ENCODE data around the gene ZNF664.

Gene ZNF664
- long read RNA-seq, donor 1, full-length matches to known transcripts: 43 of 80 reads
- long read RNA-seq, donor 1, partial matches to known transcripts: 28 of 80 reads
- long read RNA-seq, donor 1, other reads (novel, unspliced or antisense): 9 of 80 reads
- long read RNA-seq, donor 2, full-length matches to known transcripts: 20 of 25 reads
- long read RNA-seq, donor 2, partial matches to known transcripts: 5 of 25 reads
- long read RNA-seq, donor 2, other reads (novel, unspliced or antisense): 0 of 25 reads
- long read RNA-seq, donor 3, full-length matches to known transcripts: 16 of 21 reads
- long read RNA-seq, donor 3, partial matches to known transcripts: 0 of 21 reads
- long read RNA-seq, donor 3, other reads (novel, unspliced or antisense): 5 of 21 reads
- long read RNA-seq, donor 4, full-length matches to known transcripts: 34 of 63 reads
- long read RNA-seq, donor 4, partial matches to known transcripts: 18 of 63 reads
- long read RNA-seq, donor 4, other reads (novel, unspliced or antisense): 11 of 63 reads
- long read RNA-seq, donor 5, full-length matches to known transcripts: 37 of 69 reads
- long read RNA-seq, donor 5, partial matches to known transcripts: 32 of 69 reads
- long read RNA-seq, donor 5, other reads (novel, unspliced or antisense): 0 of 69 reads
- long read RNA-seq, donor 6, full-length matches to known transcripts: 38 of 62 reads
- long read RNA-seq, donor 6, partial matches to known transcripts: 10 of 62 reads
- long read RNA-seq, donor 6, other reads (novel, unspliced or antisense): 14 of 62 reads
- long read RNA-seq, donor 7, full-length matches to known transcripts: 43 of 88 reads
- long read RNA-seq, donor 7, partial matches to known transcripts: 22 of 88 reads
- long read RNA-seq, donor 7, other reads (novel, unspliced or antisense): 23 of 88 reads
- long read RNA-seq, donor 8, full-length matches to known transcripts: 30 of 53 reads
- long read RNA-seq, donor 8, partial matches to known transcripts: 14 of 53 reads
- long read RNA-seq, donor 8, other reads (novel, unspliced or antisense): 9 of 53 reads

GRCh38 chr12:123972457-123973401, at the start of gene ZNF664, which contains the start of gene CCDC92:
TSS of gene ZNF664 (plus strand) at chr12:123973215. CDS start at chr12:124012145, 38,930 bp downstream.
TSS of gene CCDC92 (minus strand) at chr12:123972831. CDS start at chr12:123944305, 28,526 bp downstream.
- DNase-seq: peak; percentile 76

- DNase-seq: no peak
These were observed 49.1 kb upstream of the ZNF664 start for GRCh38 chr12:123923927-123924326.

- DNase-seq: no peak
These were observed 48.5 kb upstream of the ZNF664 start for GRCh38 chr12:123924539-123924938.

DNA sequence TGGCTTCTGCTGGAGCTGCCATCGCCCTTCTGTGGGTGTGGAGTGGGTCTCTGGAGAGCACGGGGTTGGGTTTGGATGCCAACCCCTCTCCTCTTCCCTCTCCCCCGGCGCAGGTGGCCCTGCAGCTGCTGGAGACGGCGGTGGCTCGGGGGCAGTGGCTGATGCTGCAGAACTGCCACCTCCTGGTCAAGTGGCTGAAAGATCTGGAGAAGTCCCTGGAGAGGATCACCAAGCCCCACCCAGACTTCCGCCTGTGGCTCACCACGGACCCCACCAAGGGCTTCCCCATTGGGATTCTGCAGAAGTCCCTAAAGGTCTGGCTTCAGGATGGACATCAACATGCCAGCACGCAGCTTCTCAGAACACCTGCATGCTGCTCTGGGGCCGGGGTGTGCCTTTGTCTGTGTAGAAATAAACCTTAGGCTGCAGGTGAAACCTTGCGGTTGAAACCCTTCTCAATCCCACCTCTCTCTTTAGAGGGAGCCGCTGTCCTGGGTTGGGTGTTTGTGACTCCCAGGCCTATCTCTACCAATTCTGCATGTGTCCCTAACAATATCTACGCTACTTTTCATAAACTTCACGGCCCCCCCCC, 44.6 kb upstream of the ZNF664 start:
- DNase-seq: no peak

- DNase-seq: no peak
These were observed 44.1 kb upstream of the ZNF664 start for GRCh38 chr12:123928897-123929296.

DNA sequence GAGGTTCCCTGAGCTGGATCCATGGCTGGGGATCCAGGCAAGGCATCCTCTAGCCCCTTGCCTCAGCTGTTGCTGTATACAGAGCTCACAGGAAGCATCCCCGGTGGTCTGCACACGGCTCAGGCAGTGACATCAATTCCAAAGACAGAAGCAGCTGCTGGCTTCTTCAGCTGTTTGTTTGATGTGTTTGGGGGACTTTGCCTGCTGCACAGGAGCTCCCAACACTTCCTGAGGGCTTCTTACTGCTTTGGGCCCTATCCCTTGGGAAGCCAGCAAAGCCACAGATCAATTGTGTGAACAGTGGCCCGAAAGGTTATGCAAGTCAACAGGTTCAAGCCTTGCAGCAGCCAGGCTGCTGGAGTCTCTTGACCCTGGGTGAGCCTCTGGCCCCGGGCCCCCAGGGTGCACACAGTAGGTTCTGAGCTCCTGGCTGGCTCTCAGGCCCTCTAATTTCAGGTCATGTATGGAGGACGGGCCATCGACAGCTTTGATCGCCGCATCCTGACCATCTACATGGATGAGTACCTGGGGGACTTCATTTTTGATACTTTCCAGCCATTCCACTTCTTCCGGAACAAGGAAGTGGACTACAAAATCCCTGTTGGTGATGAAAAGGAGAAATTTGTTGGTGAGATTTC, 43.0 kb upstream of the ZNF664 start:
- DNase-seq: no peak

GRCh38 chr12:123931686-123932321, 41.2 kb upstream of the ZNF664 start:
- DNase-seq: no peak

- no peak for DNase-seq
These were observed 39.8 kb upstream of the ZNF664 start for GRCh38 chr12:123933214-123933613.

GRCh38 chr12:123934016-123934620, 38.9 kb upstream of the ZNF664 start:
- no peak for DNase-seq

DNA sequence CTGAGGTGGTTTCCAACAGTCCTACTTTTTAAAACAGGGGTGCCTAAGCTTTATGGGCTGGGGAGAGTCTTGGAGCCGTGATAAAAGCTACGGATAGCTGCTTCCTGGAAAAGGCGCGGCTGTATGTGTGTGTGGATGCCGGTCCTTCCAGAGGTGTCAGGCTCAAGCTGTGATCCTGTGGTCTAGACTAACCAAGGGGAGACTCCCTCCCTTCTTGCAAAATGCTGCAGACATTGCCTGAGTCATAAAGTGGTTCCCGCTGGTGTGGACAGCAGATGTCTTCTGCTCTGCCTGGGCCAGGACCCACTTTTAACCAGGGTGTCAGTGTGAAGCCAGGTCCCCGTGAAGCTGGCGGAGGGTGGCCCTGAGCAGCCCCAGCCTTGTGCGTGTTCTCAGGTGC, 38.2 kb upstream of the ZNF664 start:
- DNase-seq: no peak

DNA sequence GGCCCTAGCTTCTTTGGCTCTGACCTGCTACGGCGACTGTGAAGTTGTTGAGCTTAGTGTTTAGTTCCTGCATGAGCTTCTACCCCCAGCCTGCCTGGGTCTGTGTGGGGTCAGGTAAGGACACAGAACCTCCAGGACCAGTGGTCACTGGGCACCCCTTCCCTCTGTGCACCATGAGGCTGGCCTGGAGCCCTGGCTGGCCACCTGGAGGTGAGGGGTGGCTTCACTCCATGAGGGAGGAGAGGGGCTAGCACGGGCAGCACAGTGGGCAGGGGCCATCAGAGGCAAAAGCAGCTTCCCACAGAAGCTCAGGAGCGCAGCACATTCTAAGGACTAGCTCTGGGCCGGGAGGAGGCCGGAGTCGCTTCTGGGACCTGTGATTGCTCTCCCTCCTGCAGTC, 37.1 kb upstream of the ZNF664 start:
- no peak for DNase-seq

DNA sequence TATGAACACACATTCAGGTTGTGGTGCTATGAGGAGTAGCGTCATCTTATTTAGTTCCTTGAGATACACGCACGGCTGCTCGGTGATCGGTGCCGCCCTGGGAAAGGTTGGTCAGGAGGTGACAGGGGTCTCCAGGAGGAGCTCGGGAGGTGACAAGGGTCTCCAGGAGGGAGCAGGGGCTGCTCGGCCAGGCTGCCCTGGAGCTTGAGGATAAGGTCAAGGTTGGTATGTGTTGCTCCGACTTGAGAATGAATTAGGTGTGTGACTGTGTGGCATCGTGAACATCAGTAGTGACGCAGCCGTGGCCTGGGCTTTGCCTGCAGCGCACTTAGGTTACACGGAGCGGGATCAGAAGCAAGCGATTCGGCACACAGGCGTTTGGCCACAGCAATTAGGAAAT, 36.5 kb upstream of the ZNF664 start:
- no peak for DNase-seq

- no peak for DNase-seq
These were observed 35.9 kb upstream of the ZNF664 start for GRCh38 chr12:123936956-123937706.

- DNase-seq: no peak
These were observed 35.1 kb upstream of the ZNF664 start for GRCh38 chr12:123937707-123938591.

DNA sequence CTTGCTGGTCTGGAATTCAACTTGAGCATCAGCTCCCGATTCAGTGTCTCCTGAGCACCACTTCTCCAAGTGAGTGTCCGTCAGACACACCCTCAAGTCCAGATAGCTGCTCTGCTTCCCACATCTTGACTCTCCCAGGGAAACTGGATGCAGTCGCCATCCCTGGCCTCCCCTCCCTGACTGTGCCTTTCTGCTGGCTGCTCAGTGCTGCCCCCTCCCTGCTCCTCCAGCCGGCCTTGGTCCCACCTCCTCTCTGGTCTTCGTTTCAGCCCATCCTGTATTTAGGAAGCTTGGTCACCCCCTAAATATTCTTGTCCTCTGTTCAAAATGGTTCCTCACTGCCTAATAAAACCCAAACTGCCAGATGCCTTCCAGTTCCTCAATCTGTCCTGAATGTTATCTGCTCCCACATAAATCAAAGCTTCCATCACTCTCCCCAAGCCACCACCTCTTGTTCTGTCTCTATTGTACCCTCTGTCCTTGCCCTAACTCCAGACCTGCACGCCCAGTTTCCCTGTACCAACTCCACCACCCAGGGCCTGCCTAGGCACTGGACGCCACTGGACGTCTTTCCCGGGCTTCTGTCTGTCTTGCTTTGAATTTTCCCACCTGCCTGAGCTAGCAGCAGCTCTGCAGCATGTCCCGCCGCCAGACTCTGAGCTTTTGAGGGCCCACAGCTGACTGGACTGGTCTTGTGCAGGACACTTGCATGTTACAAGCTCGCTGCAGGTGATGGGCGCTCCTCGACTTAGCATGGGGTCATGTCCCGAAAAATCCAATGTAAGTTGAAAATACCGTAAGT, 34.1 kb upstream of the ZNF664 start:
- DNase-seq: no peak

DNA sequence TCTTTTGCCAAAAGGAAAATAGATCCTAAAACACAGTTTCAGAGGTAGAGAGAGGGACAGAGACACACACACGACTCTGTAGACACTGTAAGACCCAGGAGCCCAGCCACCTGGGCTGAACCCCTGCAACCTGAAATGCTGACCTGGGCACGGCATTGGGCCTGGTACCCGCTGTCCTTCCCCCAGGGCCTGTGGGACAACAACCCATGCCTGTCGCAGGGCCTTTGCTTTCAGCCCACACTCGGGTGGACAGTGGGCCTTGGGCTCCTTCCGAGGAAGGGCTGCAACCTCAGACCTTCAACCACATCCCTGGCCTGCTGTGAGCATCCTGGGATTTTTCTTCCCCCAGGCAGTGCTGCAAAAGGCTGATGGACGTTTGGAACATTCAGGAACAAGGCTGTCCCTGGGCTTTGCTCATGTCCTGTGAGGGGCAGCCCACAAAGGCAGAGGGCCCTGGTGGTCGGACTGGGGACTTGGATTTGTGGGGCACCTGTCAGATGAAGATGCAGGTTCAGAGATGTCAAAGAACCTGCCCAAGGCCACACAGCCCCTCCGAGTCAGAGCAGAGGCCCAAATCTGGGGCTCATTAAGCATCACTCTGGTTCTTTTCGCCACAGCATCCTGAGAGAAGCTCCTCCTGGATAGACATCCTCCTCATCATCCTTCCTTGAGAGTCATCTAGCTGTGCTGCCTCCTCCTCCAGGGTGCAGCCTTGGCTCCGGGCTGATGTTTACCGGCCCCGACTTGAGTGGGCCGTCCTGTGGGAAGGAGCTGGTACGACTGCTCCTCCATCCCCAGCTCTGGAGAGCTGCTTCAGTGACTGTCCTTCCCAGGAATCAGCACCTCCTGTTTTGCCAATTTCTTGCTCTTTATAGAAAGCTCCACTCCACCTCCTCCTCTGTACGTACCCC, 33.0 kb upstream of the ZNF664 start:
- DNase-seq: no peak

Data from right kidney (tissue), 9 donors.